NCI-H2196 treated with DMSO at 0.1 percent for 48 hours (cell line): ENCODE measurements around the gene SOX13.

Experiments used
- DNase-seq: peaks from one replicate; lab custom pipeline; 2025; ENCODE audit not compliant: unreplicated experiment; lab: John Stamatoyannopoulos, UW

SOX13 gene

DNA sequence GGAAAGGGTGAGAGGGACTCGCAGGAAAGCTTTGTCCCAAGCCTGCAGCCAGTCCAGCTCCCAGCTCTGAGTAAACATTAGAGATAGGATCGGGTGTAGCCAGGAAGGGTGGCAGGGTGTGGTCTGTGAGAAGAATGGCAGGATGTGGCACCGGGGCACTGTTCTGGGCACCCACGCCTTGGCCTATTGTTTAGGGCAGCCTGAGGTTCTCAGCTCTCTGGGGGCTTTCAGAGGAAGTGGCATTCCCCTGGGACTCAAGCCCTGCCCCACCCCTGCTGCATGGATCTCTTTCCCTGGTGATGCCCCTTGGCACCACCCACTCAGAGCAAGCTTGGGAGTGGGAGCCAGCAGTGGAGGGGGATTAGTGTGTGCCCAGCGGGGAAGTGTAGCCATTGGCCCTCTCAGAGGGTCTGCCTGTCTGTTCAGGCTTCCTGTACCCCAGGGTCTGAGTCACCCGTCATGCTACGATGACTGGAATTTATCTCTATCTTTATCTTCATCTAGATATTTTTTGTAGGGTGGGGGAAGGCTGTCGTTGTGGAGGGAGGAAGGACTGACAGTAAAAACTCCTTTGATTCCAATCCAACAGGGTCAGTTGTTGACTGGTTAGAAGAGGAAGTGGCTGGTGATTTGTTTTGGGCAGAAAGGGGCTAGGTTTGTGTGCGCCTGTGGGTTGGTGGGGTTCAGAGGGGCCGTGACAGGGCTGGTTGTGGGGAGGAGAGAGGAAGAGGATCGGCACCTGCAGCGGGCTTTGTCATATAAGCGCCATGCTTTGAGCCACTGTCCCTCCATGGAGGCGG is 31.6 kb downstream of the SOX13 start:
- no peak for DNase-seq

DNA sequence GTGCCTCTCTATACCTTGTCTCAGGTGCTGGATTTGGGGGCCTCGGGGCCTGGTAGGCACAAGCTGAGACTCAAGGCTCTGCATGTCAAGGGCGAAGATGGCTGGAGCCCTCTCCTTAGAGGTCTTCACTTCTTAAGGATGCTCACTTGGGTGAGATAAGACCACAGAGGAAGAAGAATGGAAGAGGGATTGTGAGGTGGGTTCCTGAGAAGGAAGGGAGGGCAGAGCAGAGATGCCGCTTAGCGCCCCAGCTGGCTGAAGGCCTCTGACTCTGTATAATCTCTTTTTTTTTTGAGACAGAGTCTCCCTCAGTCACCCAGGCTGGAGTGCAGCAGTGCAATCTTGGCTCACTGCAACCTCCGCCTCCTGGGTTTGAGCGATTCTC is 32.2 kb downstream of the SOX13 start:
- no peak for DNase-seq

DNA sequence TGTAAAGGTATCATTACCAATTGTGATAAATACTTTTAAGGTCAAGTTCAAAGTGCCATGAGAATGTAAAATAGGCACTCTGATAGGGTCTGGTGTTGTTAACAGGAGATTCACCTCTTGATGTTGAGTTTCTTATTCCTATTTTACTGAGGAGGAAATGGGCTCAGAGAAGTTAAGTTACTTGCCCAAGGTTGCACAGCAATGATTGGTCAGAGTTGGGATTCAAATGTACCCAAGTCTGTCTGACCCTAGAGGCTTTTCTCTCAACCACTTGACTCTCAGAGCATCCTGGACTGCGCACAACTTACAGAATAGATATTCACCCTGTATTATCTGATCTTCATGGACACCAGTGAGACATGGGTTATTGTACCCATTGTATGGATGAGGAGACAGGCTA is 33.9 kb downstream of the SOX13 start:
- DNase-seq, result no peak

DNA sequence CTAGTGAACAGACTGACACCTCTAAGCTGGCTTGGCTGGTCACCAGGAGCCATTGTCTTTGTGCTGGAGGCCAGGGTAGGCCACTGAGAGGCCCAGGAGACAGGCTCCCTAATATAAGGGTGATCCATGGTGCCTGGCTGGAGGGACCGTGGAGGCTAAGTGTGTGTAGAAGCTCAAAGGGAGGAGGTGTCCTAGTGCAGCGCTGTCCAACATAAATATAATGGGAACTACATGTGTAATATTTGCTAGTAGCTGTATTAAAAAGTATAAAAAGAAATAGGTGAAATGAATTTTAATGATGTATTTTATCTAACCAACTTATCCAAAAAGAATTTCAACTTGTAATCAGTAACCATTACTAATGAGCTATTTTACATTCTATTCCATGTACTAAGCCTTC is 35.0 kb downstream of the SOX13 start:
- no peak for DNase-seq

DNA sequence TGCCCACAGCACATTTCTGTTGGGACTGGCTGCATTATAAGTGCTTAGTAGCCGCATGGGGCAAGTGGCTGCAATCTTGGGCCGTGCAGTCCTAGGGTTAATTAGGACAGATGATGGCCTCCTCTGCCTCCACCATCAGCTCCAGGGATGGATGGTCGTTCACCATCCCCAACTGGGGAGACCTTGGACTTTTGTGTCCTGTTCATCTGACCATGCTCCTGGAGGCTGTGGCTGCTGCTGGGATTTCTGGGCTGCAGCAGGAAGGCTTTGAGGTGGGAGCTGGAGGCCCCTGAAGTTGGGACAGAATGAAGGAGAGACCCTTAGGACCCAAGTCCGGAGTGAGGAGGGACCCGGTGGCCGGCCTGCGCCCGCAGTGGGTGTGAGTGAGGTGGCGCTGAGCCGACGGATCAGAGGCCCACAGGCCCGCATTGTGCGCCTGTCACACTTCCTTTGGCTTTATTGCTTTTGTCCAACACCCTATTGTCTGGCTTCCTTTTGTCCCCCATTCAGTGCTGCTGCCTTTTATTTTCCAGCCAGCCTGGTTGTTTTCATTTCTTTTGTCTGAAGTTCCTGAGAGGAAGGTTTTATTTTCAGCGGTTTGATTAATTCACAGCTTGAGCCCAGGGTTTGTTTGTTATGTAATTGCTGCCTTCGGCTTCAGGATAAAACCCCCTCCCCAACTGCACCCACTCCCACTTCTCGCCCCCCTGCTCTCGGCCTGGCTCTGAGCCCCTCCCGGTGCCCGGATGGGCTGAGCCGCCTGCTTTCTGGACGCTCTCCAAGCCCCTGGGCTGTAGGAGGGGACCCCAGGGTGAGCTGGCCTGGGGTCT is 35.6 kb downstream of the SOX13 start:
- DNase-seq, result no peak

DNA sequence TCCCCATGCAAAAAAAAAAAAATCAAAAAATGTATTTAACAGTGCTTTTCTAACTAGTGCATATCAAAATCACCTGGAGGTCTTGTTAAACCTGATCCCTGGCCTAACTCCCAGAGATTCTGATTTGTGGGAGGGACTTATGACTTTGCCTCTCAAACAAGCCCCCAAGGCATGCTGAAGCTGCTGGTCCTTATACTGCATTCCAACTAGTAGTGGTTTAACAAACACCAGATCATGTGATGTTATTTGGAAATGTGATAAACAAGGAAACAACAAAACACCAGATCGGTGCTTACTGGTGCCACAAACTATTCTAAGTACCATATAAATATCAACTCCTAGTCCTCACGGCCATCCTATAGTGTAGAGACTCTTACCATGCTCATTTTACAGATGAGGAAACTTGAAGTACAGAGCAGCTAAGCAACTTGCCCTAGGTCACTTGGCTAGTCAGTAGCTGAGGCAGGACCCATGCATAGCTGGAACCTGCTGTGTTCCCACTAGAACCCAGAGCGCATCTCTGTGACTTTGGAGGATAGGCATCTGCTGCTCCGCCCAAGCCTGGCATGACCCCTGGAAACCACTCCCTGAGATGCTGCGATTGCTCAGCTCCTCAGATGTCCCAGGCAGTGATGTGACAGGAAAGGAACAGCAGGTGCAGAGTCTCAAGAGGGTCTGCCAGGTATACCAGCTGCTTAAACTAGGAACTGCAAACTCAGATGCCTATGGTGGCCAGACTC is 38.1 kb downstream of the SOX13 start:
- peak; percentile 47 for DNase-seq

DNA sequence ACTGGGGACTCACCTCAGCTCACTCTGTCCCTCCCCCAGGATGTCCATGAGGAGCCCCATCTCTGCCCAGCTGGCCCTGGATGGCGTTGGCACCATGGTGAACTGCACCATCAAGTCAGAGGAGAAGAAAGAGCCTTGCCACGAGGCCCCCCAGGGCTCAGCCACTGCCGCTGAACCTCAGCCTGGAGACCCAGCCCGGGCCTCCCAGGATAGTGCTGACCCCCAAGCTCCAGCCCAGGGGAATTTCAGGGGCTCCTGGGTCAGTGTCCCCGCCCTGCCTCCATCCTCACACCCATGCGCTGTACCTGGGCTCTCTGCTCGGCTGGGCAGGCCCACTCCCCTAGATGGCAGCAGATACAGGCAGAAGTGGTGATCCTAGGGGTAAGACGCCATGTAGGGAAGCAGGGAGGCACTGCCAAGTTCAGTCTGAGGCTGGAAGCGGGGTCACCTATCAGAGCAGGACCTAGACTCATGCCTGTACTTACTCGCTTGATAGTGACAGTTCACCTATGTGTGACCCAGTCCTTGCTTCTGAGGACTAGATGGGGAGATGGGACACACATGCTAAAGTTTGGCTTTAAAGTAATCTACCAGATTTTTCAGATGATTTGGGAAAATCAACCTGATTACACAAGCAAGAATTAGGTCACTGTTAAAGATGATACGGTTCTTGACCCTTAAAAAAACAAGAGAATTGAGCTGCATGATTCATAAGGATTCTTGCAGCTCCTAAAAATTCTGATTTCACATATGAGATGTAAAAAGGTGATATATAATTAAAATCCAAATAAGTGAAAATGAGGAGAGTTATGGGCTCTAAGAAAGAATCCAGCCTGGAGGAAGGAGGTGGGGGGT is 40.2 kb downstream of the SOX13 start:
- DNase-seq, result no peak

DNA sequence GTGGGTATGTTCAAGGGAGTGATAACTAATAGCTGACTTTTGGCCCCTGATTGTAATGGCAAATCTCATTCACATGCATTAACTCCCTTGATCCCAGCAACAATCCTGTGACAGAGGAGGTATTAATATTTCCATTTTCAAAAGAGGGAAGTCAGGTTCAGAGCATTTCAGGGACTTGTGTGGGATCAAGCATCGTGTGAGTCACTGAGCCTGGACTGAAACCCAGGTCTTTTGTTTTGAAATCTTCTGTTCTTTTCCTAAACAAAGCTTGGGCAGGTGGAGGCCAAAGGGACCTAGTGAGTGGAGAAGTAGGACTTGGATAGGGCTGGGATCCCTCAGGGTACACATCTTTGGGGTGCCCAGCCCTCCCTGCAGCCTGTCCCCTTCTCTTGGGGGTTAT is 41.0 kb downstream of the SOX13 start:
- DNase-seq, result no peak

DNA sequence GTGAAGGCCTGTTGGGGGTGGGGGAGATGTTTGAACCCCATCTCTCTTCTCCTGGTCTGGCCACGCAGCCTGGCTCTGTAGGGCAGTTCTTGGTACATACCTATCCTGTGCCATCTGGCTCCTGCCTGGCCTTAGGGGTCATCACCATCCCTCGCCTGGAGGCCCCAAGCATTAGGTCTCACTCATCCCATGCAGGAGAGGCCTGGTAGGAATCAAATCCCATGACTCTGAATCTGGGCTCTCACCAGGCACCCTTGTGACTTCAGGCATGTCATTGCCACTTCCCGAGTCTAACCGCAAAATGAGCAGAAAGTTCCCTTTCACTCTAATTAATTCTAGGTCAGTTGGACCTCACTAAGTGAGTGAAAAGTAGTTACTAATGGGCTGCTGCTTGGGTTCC is 41.7 kb downstream of the SOX13 start:
- no peak for DNase-seq

DNA sequence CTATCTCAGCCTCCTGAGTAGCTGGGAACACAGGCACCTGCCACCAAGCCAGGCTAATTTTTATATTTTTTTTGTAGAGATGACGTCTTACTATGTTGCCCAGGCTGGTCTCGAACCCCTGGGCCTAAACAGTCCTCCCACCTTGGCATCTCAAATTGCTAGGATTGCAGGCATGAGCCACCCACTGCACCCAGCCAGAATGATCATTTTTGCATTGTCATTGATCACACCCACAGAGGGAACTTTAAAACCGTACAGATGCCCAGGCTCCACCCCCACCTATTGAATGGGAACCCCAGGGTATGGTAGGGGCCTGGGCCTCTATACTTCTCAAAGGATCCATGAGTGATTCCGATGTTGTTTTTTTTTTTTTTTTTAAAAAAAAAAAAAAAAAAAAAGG is 42.2 kb downstream of the SOX13 start:
- DNase-seq, result no peak

DNA sequence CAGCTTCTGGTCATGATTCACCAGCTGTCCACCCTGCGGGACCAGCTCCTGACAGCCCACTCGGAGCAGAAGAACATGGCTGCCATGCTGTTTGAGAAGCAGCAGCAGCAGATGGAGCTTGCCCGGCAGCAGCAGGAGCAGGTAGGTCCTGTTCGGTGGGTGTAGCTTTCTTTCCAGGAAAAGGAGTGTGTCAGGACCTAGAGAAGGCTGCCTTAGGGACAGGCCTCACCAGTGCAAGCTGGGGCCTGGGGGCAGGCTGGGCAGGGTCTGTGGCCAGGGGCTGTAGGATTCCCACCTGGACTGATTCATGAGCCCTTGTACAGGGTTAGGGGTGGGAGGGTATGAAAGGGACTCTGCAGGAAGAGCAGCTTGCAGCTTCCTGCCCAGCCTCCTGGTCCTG is 43.6 kb downstream of the SOX13 start:
- no peak for DNase-seq

DNA sequence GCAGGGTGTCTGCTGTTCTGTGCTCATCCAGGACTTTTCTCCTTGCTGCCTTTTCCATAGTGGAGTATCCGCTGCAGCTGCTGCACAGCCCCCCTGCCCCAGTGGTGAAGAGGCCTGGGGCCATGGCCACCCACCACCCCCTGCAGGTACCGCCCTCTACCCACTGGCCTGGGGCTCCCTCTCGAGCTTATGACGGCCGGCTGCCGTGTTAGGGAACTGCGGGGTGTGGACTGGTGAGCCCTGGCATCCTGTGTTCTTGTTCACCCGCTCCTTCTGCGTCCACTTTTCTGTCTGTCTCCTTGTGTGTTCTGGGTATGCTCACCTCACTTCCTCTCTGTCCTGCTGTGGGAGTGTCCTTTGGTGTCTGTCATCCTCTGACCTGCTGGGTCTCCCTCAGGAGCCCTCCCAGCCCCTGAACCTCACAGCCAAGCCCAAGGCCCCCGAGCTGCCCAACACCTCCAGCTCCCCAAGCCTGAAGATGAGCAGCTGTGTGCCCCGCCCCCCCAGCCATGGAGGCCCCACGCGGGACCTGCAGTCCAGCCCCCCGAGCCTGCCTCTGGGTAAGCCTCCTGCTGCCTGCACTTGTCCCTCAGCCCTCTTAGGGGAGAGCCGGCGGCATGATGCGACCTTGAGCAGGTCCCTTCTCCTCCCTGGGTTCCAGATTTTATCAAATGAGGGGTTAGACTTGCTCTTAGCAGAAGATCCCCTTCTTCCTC is 49.1 kb downstream of the SOX13 start:
- DNase-seq, result no peak

DNA sequence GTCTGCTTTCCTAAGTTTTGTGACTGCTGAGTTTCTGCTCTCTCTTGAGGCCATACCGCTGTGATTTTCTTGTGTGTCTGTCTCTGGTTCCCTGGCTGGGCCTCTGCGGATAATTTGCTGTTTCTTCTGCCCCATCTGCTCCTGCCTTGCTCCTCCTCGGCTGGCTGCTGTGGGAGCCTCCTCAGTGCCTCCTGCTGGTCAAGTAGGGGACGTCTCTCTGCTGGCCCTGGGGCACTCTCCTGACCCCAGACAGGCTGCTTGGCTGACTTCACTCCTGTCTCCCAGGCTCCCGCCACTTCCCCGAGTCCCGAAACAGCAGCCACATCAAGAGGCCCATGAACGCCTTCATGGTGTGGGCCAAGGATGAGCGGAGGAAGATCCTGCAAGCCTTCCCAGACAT is 50.5 kb downstream of the SOX13 start:
- no peak for DNase-seq

DNA sequence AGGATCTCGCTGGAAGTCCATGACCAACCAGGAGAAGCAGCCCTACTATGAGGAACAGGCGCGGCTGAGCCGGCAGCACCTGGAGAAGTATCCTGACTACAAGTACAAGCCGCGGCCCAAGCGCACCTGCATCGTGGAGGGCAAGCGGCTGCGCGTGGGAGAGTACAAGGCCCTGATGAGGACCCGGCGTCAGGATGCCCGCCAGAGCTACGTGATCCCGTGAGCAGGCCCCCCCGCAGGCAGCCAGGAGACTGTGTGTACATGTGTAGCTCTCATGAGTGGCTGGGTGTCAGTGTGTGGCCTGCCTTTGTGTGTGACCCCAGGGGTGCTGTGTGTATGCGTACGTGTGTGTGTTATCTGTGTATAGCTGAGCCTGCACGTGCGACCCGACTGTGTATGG is 51.7 kb downstream of the SOX13 start:
- DNase-seq, result no peak

DNA sequence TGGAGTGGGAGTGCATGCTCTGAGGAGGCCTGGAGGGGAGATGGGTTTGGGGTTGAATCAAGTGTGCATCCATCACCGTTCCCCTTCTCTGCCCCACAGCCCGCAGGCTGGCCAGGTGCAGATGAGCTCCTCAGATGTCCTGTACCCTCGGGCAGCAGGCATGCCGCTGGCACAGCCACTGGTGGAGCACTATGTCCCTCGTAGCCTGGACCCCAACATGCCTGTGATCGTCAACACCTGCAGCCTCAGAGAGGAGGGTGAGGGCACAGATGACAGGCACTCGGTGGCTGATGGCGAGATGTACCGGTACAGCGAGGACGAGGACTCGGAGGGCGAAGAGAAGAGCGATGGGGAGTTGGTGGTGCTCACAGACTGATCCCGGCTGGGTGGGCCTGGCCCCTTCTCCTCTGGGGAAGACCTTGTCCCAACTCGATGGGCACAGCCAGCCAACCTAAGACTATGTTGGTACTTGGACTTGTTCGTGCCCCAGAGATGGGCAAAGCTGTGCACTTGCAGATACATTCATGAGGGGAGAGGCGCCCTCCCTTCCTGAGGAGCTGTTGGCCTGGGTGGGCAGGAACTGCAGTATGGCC is 52.9 kb downstream of the SOX13 start:
- no peak for DNase-seq

DNA sequence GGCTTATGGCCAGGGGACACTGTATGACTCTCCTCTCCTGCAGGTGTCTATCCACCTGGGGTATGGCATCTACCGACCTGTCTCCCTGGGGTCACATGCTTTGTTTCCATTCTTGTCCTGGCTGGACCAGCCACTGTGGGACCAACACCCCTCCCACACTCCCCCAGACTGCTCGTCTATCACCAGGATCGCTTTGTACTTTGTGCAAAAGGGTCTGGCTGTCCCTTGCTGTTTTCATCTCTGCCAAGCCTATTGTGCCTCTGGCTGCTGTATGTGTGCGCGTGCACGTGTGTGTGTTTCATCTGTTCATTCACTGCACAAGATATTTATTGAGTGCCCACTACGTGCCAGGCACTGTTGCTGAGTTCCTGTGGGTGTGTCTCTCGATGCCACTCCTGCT is 53.5 kb downstream of the SOX13 start:
- no peak for DNase-seq

DNA sequence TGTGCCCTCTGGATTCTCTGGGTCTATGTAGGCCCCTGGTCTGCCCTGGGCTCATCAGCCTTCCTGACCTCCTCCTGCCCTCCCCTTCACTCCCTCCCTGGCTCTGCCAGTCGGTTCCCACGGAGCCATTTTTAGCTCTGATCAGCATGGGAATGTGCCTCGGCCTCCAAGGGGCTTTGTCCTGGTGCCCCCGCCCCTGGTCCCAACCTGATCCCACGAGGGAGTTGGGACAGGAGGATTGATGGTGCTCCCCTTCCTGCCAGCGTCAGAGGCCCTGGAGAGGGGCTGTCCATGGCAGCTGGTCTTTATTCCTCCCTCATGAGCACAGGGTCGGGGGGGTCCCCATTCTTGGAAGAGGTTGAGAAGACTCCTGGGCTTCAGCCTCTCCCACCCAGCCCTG is 54.0 kb downstream of the SOX13 start:
- DNase-seq, result no peak

DNA sequence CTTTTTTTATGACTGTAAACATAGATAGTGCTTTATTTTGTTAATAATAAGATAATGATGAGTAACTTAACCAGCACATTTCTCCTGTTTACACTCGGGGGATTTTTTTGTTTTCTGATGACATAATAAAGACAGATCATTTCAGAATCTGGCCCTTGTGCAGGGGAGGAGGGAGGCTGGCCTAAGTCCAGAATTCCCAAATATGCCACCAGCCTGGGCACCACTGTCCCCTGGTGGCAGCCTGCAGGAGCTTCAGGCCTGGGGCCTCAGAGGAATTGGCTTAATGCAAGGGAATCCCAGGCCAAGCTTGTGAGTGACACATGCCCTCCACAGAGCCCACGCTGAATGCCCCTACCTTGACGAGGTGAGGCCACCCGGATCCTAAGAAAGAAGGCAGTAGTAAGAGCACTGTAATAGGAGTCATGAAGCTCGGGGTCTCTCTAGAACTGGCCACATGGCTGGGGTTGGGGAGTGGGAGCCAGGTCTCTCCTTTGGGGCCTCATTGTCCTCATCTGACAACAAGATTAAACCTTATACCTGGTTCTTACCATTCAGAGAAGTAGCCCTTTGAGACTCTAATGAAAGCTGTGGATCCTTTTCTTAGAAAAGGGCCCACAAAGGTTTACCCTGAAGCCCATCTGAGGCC is 54.8 kb downstream of the SOX13 start:
- DNase-seq, result peak; percentile 73

DNA sequence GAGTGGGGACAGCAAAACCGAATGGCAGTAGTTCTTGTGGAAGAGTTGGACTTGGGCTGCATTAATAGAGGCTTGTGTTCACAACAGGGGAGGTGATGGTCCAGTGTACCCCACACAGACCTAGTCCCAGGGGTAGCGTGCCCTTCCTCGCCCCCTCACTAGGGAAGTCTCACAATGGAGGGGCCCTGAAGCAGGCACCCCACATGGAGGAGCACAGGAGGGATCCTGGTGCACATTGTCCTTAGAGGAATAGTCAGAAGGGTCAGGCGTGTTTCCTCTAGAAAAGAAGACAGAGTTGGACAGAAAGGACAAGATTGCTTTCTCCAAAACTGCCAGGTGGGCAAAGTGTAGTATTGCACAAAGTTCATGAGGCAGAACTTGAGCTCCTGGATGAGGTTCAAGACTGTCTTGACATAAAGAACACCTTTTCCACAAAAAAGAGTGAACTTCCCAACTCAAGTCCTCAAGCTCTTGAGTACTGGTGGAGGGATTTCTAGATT is 55.6 kb downstream of the SOX13 start:
- no peak for DNase-seq
